Activated naive CD4-positive, alpha-beta T cell treated with anti-CD3 and anti-CD28 coated beads, Interleukin-2, amount 50 U/mL, for 24 hours (primary cell): ENCODE results near the gene TMED1.
"Not testable (repeated sequence)": the region's sequence is repeated elsewhere in the genome, so short reads cannot be mapped to it uniquely, and the experiment has no call there.

Source experiments
- H3K27ac Mint-ChIP-seq: one replicate; pipeline ENCODE4 v1.8.0; 2021; ENCODE audit warnings: mild to moderate bottlenecking, mixed read lengths
- H3K27me3 Mint-ChIP-seq: one replicate; pipeline ENCODE4 v1.8.0; 2021; ENCODE audit warnings: mixed read lengths
- H3K36me3 Mint-ChIP-seq: one replicate; pipeline ENCODE4 v1.8.0; 2021; ENCODE audit warnings: mixed read lengths
- H3K4me1 Mint-ChIP-seq: one replicate; pipeline ENCODE4 v1.8.0; 2021; ENCODE audit warnings: mixed read lengths
- H3K4me3 Mint-ChIP-seq: one replicate; pipeline ENCODE4 v1.8.0; 2021; ENCODE audit warnings: mild to moderate bottlenecking, mixed read lengths
- H3K9me3 Mint-ChIP-seq: one replicate; pipeline ENCODE4 v1.8.0; 2021; ENCODE audit warnings: mixed read lengths

Gene TMED1, protein sequence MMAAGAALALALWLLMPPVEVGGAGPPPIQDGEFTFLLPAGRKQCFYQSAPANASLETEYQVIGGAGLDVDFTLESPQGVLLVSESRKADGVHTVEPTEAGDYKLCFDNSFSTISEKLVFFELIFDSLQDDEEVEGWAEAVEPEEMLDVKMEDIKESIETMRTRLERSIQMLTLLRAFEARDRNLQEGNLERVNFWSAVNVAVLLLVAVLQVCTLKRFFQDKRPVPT

DNA sequence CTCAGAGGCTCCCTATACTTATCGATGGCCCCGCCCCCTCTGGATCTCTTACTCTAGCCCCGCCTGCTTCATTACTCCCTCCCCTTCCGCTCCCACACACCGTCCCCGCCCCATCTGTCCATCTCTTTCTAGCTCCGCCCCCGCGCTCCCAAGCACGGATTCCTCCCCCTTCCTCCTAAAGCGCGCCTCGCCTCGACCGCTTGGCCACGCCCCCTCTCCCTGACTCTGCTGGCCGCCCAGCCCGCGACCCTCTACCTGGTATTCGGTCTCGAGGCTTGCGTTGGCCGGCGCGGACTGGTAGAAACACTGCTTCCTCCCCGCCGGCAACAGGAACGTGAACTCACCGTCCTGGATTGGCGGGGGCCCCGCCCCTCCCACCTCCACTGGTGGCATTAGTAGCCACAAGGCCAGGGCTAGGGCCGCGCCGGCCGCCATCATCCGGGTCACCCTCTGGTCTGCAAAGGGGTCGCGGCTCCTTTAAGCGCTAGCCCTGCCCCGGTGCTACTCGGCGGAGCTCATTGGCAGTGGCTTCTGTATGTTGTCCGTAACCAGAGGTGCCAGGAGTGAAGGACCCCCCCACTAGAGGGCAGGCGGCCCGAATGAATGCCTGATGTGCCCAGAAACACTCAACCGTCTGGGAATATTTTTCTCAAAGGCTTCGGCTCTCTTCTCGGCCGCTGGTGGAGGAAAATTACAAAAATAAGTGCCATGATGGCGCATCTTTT is at the start of gene TMED1:
TSS of gene TMED1 (minus strand) at position 459 of the 725 bp plus-strand sequence. CDS start at position 438, 21 bp downstream.
- no peaks in the 10 kb centered on the region for H3K27me3 Mint-ChIP-seq
- H3K27ac Mint-ChIP-seq = peak within 1 kb of the TSS; percentile 100
- H3K4me3 Mint-ChIP-seq = peak within 1 kb of the TSS; percentile 95
- H3K4me1 Mint-ChIP-seq = peaks cover 16% of the 10 kb centered on the region
- H3K36me3 Mint-ChIP-seq = peaks cover 4% of the 10 kb centered on the region
- H3K9me3 Mint-ChIP-seq = no peaks in the 10 kb centered on the region

DNA sequence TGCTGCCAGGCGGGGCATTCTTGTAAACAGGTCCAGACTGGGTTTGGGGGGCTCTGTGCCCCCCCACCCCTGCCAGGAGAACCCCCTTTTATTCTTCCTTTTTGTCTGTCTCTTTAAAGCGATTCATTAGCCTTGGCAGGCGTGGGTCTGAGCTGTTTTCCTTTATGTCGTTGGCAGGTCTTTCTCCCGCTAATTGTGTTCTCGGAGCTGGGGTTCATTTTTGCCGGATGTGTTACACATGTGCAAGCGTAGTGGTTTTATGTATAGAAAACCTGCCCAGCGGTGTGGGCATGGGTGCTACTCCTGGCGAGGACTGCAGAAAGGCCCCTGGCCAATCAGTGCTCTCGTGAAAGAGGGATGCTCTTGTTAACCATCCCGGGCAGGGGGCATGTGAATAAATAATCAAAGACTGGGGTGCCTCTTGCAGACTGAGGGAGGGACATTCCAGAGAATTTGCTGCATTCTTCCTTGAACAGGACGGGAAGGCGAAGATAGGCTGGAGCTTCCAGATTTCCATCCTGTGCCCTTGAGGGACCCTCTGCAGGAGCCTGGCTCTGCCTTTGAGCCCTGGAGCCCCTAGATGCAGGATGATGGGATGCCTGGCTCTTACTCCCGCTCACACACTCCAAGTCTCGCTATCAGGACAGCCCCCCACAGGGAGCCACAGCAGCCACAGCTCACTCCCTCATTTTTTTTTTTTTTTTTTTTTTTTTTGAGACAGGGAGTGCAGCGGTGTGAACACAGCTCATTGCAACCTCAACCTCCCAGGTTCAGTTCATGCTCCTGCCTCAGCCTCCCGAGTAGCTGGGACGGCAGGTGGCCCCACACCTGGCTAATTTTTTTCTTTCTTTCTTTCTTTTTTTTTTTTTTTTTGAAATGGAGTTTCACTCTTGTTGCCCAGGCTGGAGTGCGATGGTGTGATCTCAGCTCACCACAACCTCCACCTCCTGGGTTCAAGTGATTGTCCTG is 49.5 kb upstream of the TMED1 start:
- no peaks in the 10 kb centered on the region for H3K36me3 Mint-ChIP-seq
- no peak overlapping the region for H3K4me3 Mint-ChIP-seq
- H3K9me3 Mint-ChIP-seq = no peaks in the 10 kb centered on the region
- H3K27me3 Mint-ChIP-seq = no peaks in the 10 kb centered on the region
- H3K4me1 Mint-ChIP-seq = peaks cover 9% of the 10 kb centered on the region
- H3K27ac Mint-ChIP-seq = no peak overlapping the region

DNA sequence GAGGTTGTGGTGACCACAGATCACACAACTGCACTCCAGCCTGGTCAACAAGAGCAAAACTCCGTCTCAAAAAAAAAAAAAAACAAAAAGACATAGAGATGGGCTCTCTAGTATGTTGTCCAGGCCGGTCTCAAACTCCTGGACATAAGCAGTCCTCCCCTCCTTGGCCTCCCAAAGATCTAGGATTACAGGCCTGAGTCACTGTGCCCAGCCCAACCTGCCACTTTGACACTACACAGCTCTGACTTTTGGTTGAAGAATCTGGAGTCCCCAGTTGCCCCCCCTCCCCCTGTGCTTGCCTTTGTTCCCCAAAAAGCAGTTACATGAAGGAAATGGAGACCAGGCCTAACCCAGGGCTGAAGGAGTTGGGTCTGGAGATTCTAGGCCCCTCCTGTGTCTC is 48.3 kb upstream of the TMED1 start:
- Mint-ChIP-seq H3K9me3 (no peaks in the 10 kb centered on the region), H3K4me3 (no peak overlapping the region), H3K27ac (no peak overlapping the region), H3K27me3 (no peaks in the 10 kb centered on the region), H3K4me1 (peaks cover 11% of the 10 kb centered on the region), H3K36me3 (no peaks in the 10 kb centered on the region)

DNA sequence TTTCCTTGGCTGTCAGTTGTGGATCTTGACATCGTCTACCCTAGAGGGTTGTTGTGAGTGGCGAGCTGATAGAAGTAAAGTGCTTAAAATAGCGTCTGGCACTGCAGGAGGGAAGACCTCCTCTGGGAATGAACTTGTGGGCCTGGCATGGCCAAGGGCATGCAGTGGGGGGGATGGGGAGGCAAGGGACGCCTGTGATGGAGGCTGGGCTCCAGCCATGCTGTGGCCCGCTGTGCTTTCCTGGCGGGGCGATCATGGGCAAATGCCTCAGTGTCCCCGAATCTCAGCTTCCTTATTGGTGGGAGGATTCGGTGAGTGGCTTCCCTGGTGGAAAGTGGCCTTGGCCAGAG is 46.1 kb upstream of the TMED1 start:
- Mint-ChIP-seq H3K27me3 (no peaks in the 10 kb centered on the region), H3K36me3 (no peaks in the 10 kb centered on the region), H3K27ac (no peak overlapping the region), H3K4me3 (no peak overlapping the region), H3K9me3 (no peaks in the 10 kb centered on the region), H3K4me1 (peaks cover 21% of the 10 kb centered on the region)

DNA sequence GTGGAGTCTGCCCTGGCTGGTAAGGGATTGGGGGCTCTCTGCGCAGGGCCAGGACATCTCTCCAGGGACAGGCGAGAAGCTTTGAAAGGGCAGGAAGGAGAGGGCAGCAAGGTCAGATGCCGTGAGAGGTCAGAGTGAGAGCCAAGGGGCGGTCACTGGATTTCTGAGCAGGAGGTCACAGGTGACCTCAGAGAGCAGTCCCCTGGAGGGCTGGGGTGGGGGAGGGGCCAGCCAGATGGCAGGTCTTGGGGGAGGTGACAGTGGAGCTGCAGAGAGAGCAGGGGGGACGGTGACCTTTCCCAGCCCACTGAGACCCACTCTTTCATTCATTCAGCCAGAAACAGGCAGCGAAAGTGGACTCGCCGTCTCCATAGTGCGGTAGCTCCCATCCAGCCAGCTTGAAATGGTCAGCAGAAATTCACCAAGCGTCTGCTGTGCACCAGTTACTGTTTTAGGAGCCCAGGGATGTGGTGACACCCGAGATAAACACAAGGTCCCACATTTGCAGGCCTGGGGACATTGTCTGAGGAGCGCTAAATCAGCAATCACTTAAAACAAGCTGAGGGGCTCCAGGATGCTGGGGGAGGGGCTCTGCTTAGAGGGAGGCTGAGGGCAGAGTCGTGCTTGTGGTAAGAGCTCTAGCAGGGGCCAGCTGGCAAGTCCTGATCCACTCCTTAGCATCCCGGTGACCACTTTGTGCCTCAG is 45.5 kb upstream of the TMED1 start:
- no peaks in the 10 kb centered on the region for H3K36me3 Mint-ChIP-seq
- H3K27ac Mint-ChIP-seq = no peak overlapping the region
- peaks cover 23% of the 10 kb centered on the region for H3K4me1 Mint-ChIP-seq
- no peak overlapping the region for H3K4me3 Mint-ChIP-seq
- no peaks in the 10 kb centered on the region for H3K27me3 Mint-ChIP-seq
- no peaks in the 10 kb centered on the region for H3K9me3 Mint-ChIP-seq

DNA sequence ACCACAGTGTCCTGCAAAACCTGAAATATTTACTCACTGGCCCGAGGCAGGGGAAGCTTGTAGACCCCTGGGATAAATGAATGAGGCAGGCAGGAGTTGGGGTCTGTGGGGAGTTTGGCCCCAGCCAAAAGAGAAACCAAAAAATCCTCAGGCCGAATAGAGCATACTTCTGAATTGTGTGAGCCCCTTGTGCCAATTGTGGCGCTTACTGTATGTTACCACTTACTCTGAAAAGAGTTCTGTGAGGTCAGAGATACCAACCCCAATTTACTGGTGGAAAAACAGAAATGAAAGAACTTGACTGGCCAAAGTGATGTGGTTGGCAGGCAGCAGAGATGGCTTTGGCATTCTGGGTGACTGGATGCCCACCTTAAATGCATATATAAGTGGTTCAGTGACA is 42.2 kb upstream of the TMED1 start:
- Mint-ChIP-seq H3K36me3 (no peaks in the 10 kb centered on the region), H3K9me3 (no peaks in the 10 kb centered on the region), H3K27me3 (no peaks in the 10 kb centered on the region), H3K4me3 (no peak overlapping the region), H3K27ac (peak overlapping the region; percentile 83), H3K4me1 (peaks cover 22% of the 10 kb centered on the region)

DNA sequence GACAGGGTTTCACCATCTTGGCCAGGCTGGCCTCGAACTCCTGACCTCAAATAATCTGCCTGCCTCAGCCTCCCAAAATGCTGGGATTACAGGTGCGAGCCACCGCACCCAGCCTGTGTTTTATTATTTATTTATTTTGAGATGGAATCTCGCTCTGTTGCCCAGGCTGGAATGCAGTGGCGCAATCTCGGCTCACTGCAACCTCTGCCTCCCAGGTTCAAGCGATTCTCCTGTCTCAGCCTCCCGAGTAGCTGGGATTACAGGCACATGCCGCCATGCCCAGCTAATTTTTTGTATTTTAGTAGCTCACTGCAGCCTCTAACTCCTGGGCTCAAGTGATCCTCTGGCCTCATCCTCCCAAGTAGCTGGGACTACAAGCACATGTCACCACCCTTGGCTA is 41.6 kb upstream of the TMED1 start:
- not testable (repeated sequence) for H3K36me3 Mint-ChIP-seq, H3K4me3 Mint-ChIP-seq, H3K9me3 Mint-ChIP-seq, H3K27me3 Mint-ChIP-seq
- peak overlapping the region; percentile 83 for H3K27ac Mint-ChIP-seq
- peaks cover 28% of the 10 kb centered on the region for H3K4me1 Mint-ChIP-seq

DNA sequence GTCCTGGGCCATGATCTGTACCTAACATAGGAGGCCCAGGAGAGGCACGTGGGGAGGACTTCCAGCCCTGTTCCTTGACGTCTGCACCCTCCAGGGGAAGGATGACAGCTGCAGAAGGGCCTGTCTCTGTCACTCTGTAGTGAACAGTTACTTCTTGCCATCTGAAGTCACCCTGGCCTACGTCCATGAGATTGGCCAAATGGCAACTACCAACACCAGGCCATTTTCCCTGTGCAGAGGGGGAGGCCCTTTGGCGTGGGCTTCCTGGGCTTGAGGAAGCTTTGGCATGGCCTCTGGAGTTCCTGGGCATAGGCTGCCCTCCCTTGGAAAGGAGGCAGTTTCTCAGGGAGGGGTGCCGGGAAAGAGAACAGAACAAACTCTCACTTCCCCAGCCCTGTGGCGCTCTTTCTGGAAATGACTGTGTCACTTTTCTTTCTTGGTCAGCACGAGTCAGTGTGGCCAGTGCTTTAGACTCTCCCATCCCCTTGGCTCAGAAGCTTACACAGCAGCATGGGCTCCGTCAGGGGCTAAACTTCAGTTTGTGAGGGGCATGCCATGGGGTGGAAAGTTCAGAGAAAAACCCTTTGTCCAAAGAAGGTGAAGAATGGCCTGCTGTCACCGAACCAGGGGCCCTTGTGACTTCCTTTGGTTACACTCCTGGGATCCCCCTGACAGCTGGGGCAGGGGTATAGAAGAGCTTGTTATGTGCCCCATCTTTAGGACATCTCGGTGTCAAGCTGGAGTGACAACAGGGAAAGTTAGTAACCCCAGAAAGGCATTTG is 40.6 kb upstream of the TMED1 start:
- no peaks in the 10 kb centered on the region for H3K27me3 Mint-ChIP-seq
- no peak overlapping the region for H3K27ac Mint-ChIP-seq
- peaks cover 30% of the 10 kb centered on the region for H3K4me1 Mint-ChIP-seq
- no peaks in the 10 kb centered on the region for H3K9me3 Mint-ChIP-seq
- H3K36me3 Mint-ChIP-seq = no peaks in the 10 kb centered on the region
- no peak overlapping the region for H3K4me3 Mint-ChIP-seq

DNA sequence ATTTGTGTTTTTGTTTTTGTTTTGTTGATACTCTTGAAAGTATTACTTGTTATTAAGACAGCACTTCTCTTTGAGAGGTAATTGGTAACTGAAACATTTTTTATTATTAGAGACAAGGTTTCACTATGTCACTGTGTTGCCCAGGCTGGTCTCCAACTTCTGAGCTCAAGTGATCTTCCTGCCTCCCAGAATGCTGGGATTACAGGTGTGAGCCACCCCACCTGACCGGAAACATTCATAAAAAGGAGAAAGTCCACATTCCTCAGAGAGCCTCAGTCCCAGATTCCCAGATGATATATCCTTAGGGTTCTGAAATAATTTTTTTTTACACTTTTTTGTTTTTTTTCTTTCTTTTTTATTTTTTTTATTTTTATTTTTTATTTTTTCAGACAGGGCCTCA is 38.0 kb upstream of the TMED1 start:
- Mint-ChIP-seq H3K9me3 (no peaks in the 10 kb centered on the region), H3K36me3 (no peaks in the 10 kb centered on the region), H3K4me1 (peaks cover 31% of the 10 kb centered on the region), H3K27me3 (no peaks in the 10 kb centered on the region), H3K27ac (peak overlapping the region; percentile 46), H3K4me3 (peak overlapping the region; percentile 57)

DNA sequence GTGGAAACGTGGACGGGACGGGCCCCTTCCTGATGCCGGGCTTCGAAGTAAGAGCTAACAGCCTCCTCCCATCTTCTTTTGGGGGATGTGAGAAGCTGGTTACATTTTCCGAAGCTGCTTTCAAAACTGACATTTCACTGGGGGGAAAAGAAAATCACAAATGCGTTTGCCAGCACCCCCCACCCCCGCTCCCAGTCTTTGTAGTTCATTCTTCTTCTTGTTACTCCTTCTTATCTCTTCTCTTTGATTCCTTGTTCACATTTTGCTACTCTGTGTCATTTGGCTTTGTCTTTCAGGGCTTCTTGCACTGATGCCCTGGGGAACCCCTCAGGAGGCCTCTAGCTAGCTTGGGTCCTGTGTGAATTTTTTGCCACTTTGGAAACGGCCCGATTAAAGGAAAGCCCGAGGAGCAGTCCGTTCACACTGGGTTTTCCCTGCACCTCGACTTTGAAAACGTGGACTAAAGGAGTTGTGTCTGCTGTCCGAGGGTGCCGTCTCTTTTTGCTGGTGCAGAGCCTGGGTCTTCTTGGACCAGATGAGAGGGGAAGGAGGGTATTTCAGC is 36.6 kb upstream of the TMED1 start:
- Mint-ChIP-seq H3K4me3 (peak overlapping the region; percentile 90), H3K27me3 (no peaks in the 10 kb centered on the region), H3K4me1 (peaks cover 28% of the 10 kb centered on the region), H3K27ac (peak overlapping the region; percentile 91), H3K9me3 (no peaks in the 10 kb centered on the region), H3K36me3 (no peaks in the 10 kb centered on the region)

DNA sequence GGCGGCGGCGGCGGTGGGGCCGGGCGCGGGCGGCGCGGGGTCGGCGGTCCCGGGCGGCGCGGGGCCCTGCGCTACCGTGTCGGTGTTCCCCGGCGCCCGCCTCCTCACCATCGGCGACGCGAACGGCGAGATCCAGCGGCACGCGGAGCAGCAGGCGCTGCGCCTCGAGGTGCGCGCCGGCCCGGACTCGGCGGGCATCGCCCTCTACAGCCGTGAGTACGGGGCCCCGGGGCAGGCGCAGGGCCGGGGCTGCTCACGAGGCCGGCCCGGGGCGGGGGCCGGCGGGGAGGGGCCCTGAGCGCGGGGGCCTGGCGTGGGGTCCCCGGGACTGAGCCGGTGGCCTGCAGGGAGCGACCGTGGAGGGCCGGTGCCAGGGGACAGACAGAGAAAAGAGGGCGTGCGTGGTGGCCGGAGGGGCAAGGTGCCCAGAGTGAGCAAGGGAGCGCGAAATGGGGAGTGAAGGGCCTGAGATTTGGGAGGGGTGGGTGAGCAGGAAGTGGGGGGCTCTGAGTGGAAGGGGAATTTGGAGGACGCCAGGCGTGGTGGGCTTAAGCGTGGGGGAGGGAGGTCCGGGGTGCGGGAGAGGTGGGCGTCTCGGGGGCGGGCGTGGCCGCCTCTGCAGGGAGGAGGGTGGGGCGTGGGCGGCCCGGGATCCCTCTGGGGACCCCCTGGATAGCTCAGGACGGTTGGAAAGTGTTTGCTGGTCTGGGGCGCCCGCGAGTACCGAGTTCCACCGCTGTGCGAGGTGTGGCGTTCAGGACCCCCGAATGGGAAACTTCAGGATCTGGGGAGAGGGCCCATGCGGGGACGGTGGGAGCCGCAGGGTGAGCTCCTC is 35.9 kb upstream of the TMED1 start:
- peak overlapping the region; percentile 90 for H3K4me3 Mint-ChIP-seq
- no peaks in the 10 kb centered on the region for H3K27me3 Mint-ChIP-seq
- peak overlapping the region; percentile 41 for H3K27ac Mint-ChIP-seq
- no peaks in the 10 kb centered on the region for H3K9me3 Mint-ChIP-seq
- no peaks in the 10 kb centered on the region for H3K36me3 Mint-ChIP-seq
- peaks cover 28% of the 10 kb centered on the region for H3K4me1 Mint-ChIP-seq

DNA sequence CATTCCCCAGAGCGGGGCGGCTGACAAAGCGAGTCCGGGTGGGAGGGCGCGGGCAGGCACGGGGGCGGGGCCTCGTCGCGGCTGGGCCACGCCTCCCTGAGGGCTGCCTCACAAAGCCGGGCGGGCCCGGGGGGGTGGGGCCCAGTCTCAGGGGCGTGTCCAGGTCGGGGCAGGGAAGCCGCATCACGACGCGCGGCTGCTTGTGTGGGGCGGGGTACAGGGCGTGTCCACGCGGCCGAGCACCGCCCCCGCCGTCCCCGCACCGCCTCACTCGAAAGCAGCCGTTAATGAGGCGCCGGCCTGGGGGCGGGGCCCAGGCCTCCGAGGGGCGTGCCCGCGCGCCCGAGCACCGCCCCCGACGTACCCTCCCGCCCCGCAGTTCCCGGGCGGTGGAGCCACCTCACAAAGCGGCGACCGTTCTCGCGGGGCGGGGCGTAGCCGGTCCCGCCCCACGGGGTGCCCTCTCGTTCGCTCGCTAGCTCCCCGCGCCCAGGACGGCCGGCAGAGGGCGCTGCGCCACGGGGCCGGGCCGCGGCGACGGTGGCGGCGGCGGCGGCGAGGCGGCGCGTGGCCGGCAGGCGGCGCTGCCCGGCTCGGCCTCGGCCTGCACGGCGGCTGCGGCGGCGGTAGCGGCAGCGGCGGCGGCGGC is 35.1 kb upstream of the TMED1 start, which contains the start of gene CARM1:
TSS of gene CARM1 (plus strand) at position 599 of the 649 bp plus-strand sequence. CDS start 150 bp downstream, outside the sequence.
- peak within 1 kb of the TSS; percentile 90 for H3K4me3 Mint-ChIP-seq
- peak within 1 kb of the TSS; percentile 41 for H3K27ac Mint-ChIP-seq
- H3K4me1 Mint-ChIP-seq = peaks cover 26% of the 10 kb centered on the region
- H3K36me3 Mint-ChIP-seq = no peaks in the 10 kb centered on the region
- H3K9me3 Mint-ChIP-seq = no peaks in the 10 kb centered on the region
- no peaks in the 10 kb centered on the region for H3K27me3 Mint-ChIP-seq

DNA sequence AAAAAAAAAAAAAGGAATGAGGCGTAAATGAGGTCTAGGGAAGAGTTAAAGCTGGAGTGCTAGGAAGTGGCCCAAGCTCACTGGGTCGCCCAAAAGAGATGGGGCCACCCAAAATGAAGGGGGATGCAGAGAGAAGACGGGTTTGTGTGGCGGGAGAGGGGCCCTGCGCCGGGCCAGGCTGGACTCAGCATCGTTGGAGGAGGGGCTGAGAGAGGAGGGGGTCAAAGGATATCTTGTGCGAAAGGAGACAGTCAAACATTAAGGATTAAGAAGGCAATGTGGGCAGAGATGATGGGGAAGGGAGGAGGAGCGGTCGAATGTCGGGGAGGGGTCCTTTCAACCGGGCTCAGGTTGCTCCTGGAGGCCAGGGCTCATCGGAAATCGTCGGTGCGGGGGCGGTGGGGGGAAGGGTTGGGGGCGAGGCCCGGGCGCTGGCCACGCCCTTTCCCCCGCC is 34.5 kb upstream of the TMED1 start:
- H3K4me3 Mint-ChIP-seq = peak overlapping the region; percentile 64
- H3K4me1 Mint-ChIP-seq = peaks cover 26% of the 10 kb centered on the region
- no peaks in the 10 kb centered on the region for H3K27me3 Mint-ChIP-seq
- H3K9me3 Mint-ChIP-seq = no peaks in the 10 kb centered on the region
- H3K27ac Mint-ChIP-seq = peak overlapping the region; percentile 30
- no peaks in the 10 kb centered on the region for H3K36me3 Mint-ChIP-seq
